ENCODE results near the gene MUC3A. TPM values are rescaled to one million over a fixed set of nuclear protein-coding genes. Genes with fewer than 3 reads are reported as not detected.

Gene MUC3A
- total and polyA plus RNA-seq, 2 of the 8 experiments (the other 6 are each of a cell fraction or from before 2014, with no cell fraction given) = 15.4 to 43.9 TPM

DNA sequence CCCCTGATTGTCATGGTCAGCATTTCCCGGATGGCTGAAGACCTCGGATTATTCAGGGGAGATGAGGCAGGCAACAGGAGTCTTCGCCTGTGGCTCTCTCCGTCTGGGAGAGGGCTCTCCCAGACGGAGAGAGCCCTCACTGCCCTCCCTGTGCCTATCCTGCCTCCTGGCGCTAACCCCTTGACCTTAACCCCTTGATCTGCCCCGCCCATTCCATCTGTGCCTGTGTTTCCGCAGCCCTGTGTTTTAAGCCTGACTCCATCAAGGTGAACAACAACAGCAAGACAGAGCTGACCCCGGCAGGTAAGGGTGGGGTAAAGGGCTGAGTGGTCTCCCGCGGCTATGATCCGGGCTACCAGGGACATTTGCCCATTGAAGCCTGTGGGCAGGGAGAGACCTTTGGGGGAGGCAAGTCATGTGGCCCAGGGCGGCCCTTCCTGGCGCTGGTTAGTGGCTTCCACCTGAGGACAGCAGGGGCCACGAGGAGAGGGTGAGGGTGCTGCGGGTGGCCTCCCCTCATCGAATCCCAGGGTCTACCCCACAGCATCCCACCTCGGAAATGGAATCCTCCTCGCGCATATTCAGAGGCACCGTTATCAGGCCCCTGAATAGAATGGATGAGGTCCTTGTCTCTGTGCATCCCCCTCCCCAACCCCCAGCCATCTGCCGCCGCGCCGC lies 15.8 kb downstream of the MUC3A start:
- TF ChIP-seq NRF1 (IDR thresholded peaks at IDR 0.05; ENCODE audit: low read depth, low read length) = 0 out of 2 replicates have a peak, but pooled peaks have one; percentile 3
- TF ChIP-seq, protein P1, sequence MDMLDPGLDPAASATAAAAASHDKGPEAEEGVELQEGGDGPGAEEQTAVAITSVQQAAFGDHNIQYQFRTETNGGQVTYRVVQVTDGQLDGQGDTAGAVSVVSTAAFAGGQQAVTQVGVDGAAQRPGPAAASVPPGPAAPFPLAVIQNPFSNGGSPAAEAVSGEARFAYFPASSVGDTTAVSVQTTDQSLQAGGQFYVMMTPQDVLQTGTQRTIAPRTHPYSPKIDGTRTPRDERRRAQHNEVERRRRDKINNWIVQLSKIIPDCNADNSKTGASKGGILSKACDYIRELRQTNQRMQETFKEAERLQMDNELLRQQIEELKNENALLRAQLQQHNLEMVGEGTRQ (IDR thresholded peaks at IDR 0.05; ENCODE audit: low read length) = 0 out of 2 replicates have a peak, but pooled peaks have one; percentile 4
- no peak for TF ChIP-seq SIN3A (conservative IDR thresholded peaks at IDR 0.05 in 1 of 2, IDR thresholded peaks at IDR 0.05 in 1 of 2; ENCODE audit: low read depth in 1 of 2, low read length in 2 of 2)
- TF ChIP-seq RAD21 (IDR thresholded peaks at IDR 0.05 in 1 of 2, conservative IDR thresholded peaks at IDR 0.05 in 1 of 2; ENCODE audit: low read depth in 2 of 2, low read length in 2 of 2) = peak in 1 of 2 experiments; percentile 27; a peak in 2 of 4 replicates
- peak overlapping the region; percentile 36 to 79 (median 60) for H3K4me3 ChIP-seq (ENCODE audit: extremely low read depth in 1 of 4, insufficient read depth in 2 of 4, low read depth in 3 of 4, low read length in 4 of 4)
- CTCF ChIA-PET (ENCODE audit: partially characterized antibody) = interaction anchor here (0.6 to 1.7 kb wide), 15 partner anchors 10 to 130 kb away, joined by 3 to 11 read pairs (median 4); partner anchors contain the start of genes MUC17 and MUC3A
- H2BK120ac ChIP-seq (replicated peaks; ENCODE audit: low read depth, low read length) = peak overlapping the region; percentile 48
- H2AFZ ChIP-seq (ENCODE audit: low read length) = peak overlapping the region; percentile 64; the same call in 1 of the 2 replicates
- peak overlapping the region; percentile 79 for H3K18ac ChIP-seq (ENCODE audit: extremely low read depth, low read length)
- H3K4ac ChIP-seq (replicated peaks; ENCODE audit: insufficient read length, low read depth, low read length) = peak overlapping the region; percentile 51
- H2BK15ac ChIP-seq (ENCODE audit: low read length) = peak overlapping the region; percentile 81; the same call in 1 of the 2 replicates
- no peak for FAIRE-seq
- H2BK12ac ChIP-seq (ENCODE audit: low read depth, low read length) = no peak overlapping the region
- no peak overlapping the region for H3K27ac ChIP-seq (ENCODE audit: low read depth, low read length)
- WGBS, 2 experiments (ENCODE audit: extremely low coverage in 1 of 2, insufficient coverage in 1 of 2, insufficient read length in 1 of 2, insufficient replicate concordance in 2 of 2, low coverage in 1 of 2, low lambda C conversion rate in 2 of 2, missing lambda C conversion rate in 1 of 2) = 21% methylated on average over 25 of the region's 25 CpGs; no CpG with 5 or more reads in 1 of the 2 experiments
- no peaks in the 10 kb centered on the region for H3K79me2 ChIP-seq (ENCODE audit: control insufficient read depth in 1 of 2, insufficient read depth in 2 of 2, low read length in 2 of 2)
- peak in 1 of 2 experiments; percentile 75 for DNase-seq (ENCODE audit: low read depth in 1 of 2, low spot score in 2 of 2)
- peak overlapping the region; percentile 50 for H4K91ac ChIP-seq (replicated peaks; ENCODE audit: insufficient read length, low read length)
- H4K20me1 ChIP-seq (replicated peaks in 1 of 2; ENCODE audit: control insufficient read depth in 1 of 2, insufficient read depth in 2 of 2, low read length in 2 of 2) = peaks cover 2 to 7% of the 10 kb centered on the region in 2 experiments
- H3K23ac ChIP-seq (ENCODE audit: insufficient read length) = no peak overlapping the region
- H3K4me1 ChIP-seq (replicated peaks in 1 of 4; ENCODE audit: control insufficient read depth in 3 of 4, insufficient read depth in 4 of 4, low read length in 3 of 4) = peaks cover 4 to 32% (median 26%) of the 10 kb centered on the region in 4 experiments
- peaks cover 3 to 18% (median 14%) of the 10 kb centered on the region in 4 experiments for H3K27me3 ChIP-seq (replicated peaks in 1 of 4; ENCODE audit: control insufficient read depth in 3 of 4, extremely low read depth in 1 of 4, insufficient read depth in 3 of 4, low read length in 3 of 4)
- no peak overlapping the region for H4K5ac ChIP-seq (ENCODE audit: insufficient read length, low read depth, low read length)
- H3K9me3 ChIP-seq (ENCODE audit: insufficient read depth in 2 of 2, low read depth in 1 of 2, low read length in 1 of 2) = no peaks in the 10 kb centered on the region
- H2BK20ac ChIP-seq (ENCODE audit: low read length) = no peak overlapping the region
- no peak overlapping the region for H3K14ac ChIP-seq (ENCODE audit: insufficient read length)
- H2BK5ac ChIP-seq (ENCODE audit: low read depth, low read length) = peak overlapping the region; percentile 91; the same call in 1 of the 2 replicates
- H3K23me2 ChIP-seq (ENCODE audit: low read depth, low read length) = peaks cover 9% of the 10 kb centered on the region; the same call in 1 of the 2 replicates
- H3K79me1 ChIP-seq (ENCODE audit: low read depth, low read length) = no peaks in the 10 kb centered on the region
- peak overlapping the region; percentile 65 to 88 for H3K4me2 ChIP-seq (ENCODE audit: insufficient read depth in 1 of 2, low read depth in 2 of 2, low read length in 2 of 2)
- H2AK5ac ChIP-seq (ENCODE audit: low read depth, low read length) = no peak overlapping the region
- POLR2A ChIA-PET (ENCODE audit: partially characterized antibody) = interaction anchor here (0.6 to 2.6 kb wide), 5 partner anchors 12 to 135 kb away, joined by 3 to 15 read pairs (median 3); partner anchors contain the start of gene UFSP1
- no peaks in the 10 kb centered on the region for H3K36me3 ChIP-seq (ENCODE audit: control insufficient read depth in 2 of 4, insufficient read depth in 4 of 4, low read length in 3 of 4)
- H3K56ac ChIP-seq (replicated peaks; ENCODE audit: insufficient read length, low read depth, low read length) = peak overlapping the region; percentile 43
- peak overlapping the region; percentile 76; the same call in 1 of the 2 replicates for H4K8ac ChIP-seq (ENCODE audit: extremely low read depth, insufficient read depth, low read length)
- H3K9ac ChIP-seq (replicated peaks in 1 of 4; ENCODE audit: extremely low read depth in 1 of 4, low read depth in 3 of 4, low read length in 3 of 4) = peak overlapping the region in 1 of 4 experiments; percentile 20; a peak in 1 of 7 replicates

All from H1 (cell line).